Nephron (organoid): ENCODE measurements around the gene NES.

ENCODE experiments used
- H3K27ac Mint-ChIP-seq, 3 experiments: 2 replicates each; pipeline ENCODE4 v1.8.0; 2020; ENCODE audit warnings: mixed read lengths in 3 of 3, mild to moderate bottlenecking in 2 of 3, moderate library complexity in 1 of 3
- H3K27me3 Mint-ChIP-seq: 2 replicates; pipeline ENCODE4 v1.8.0; 2021; ENCODE audit warnings: low read depth, mild to moderate bottlenecking, moderate library complexity, mixed read lengths
- H3K36me3 Mint-ChIP-seq: 2 replicates; pipeline ENCODE4 v1.8.0; 2020; ENCODE audit warnings: low read depth, mixed read lengths
- H3K4me1 Mint-ChIP-seq: 2 replicates; pipeline ENCODE4 v1.8.0; 2020; ENCODE audit warnings: mixed read lengths
- H3K4me3 Mint-ChIP-seq, 3 experiments: 2 replicates each; pipeline ENCODE4 v1.8.0; 2020; ENCODE audit warnings: mild to moderate bottlenecking in 3 of 3, mixed read lengths in 3 of 3, moderate library complexity in 2 of 3
- H3K9me3 Mint-ChIP-seq: 2 replicates; pipeline ENCODE4 v1.8.0; 2020; ENCODE audit warnings: mixed read lengths
- TF ChIP-seq, protein P1 (sequence below), 3 experiments: fragments of 200-600 bp; sonication (generic); IDR thresholded peaks; one replicate each; pipeline ENCODE4 v1.5.0; 2021; ENCODE audit warnings: antibody characterized with exemption in 3 of 3; ENCODE audit not compliant: unreplicated experiment in 3 of 3

NES gene

DNA sequence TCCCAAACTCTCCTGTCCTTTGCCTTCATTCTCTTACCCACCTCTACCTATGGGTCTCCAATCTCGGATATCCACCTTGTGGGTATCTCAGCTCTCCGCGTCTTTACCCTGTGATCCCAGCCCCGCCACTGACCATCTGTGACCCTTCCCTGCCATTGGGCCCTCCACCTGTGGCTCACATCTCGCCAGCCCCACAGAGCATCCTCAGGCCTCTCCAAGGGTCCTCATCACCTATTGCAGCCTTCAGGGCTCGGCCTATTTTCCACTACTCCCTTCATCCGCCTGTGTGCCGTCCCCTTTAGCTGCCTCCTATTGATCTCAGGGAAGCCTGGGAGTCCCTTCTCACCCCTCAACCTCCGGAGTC is 24.2 kb downstream of the NES start:
- Mint-ChIP-seq H3K27ac (no peak overlapping the region), H3K4me3 (no peak overlapping the region), H3K9me3 (no peaks in the 10 kb centered on the region), H3K27me3 (peaks cover 96% of the 10 kb centered on the region), H3K4me1 (peaks cover 9% of the 10 kb centered on the region), H3K36me3 (no peaks in the 10 kb centered on the region)
- TF ChIP-seq, protein P1, sequence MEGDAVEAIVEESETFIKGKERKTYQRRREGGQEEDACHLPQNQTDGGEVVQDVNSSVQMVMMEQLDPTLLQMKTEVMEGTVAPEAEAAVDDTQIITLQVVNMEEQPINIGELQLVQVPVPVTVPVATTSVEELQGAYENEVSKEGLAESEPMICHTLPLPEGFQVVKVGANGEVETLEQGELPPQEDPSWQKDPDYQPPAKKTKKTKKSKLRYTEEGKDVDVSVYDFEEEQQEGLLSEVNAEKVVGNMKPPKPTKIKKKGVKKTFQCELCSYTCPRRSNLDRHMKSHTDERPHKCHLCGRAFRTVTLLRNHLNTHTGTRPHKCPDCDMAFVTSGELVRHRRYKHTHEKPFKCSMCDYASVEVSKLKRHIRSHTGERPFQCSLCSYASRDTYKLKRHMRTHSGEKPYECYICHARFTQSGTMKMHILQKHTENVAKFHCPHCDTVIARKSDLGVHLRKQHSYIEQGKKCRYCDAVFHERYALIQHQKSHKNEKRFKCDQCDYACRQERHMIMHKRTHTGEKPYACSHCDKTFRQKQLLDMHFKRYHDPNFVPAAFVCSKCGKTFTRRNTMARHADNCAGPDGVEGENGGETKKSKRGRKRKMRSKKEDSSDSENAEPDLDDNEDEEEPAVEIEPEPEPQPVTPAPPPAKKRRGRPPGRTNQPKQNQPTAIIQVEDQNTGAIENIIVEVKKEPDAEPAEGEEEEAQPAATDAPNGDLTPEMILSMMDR (IDR thresholded peaks at IDR 0.05; ENCODE audit: unreplicated experiment in 3 of 3): no peak

DNA sequence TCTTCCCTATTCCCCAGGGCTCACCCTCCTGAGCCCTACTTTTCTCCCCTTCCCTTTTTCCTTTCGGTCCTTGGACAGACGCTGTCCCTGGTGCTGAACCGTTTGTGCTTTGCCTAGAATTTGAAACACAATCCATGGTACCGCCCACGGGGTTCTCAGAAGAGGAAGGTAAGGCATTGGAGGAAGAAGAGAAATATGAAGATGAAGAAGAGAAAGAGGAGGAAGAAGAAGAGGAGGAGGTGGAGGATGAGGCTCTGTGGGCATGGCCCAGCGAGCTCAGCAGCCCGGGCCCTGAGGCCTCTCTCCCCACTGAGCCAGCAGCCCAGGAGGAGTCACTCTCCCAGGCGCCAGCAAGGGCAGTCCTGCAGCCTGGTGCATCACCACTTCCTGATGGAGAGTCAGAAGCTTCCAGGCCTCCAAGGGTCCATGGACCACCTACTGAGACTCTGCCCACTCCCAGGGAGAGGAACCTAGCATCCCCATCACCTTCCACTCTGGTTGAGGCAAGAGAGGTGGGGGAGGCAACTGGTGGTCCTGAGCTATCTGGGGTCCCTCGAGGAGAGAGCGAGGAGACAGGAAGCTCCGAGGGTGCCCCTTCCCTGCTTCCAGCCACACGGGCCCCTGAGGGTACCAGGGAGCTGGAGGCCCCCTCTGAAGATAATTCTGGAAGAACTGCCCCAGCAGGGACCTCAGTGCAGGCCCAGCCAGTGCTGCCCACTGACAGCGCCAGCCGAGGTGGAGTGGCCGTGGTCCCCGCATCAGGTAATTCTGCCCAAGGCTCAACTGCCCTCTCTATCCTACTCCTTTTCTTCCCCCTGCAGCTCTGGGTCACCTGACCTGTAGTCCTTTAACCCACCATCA is 24.8 kb downstream of the NES start:
- H3K4me1 Mint-ChIP-seq: peaks cover 5% of the 10 kb centered on the region
- TF ChIP-seq, protein P1 (IDR thresholded peaks at IDR 0.05; ENCODE audit: unreplicated experiment in 3 of 3): no peak
- no peaks in the 10 kb centered on the region for H3K36me3 Mint-ChIP-seq
- H3K4me3 Mint-ChIP-seq: no peak overlapping the region
- no peaks in the 10 kb centered on the region for H3K9me3 Mint-ChIP-seq
- no peak overlapping the region for H3K27ac Mint-ChIP-seq
- peaks cover 96% of the 10 kb centered on the region for H3K27me3 Mint-ChIP-seq

GRCh38 chr1:156648951-156649350 is 28.3 kb downstream of the NES start:
- Mint-ChIP-seq H3K9me3 (no peaks in the 10 kb centered on the region), H3K27ac (no peak overlapping the region), H3K36me3 (no peaks in the 10 kb centered on the region), H3K4me1 (no peaks in the 10 kb centered on the region), H3K4me3 (no peak overlapping the region), H3K27me3 (peaks cover 90% of the 10 kb centered on the region)
- TF ChIP-seq, protein P1 (IDR thresholded peaks at IDR 0.05; ENCODE audit: unreplicated experiment in 3 of 3): no peak

DNA sequence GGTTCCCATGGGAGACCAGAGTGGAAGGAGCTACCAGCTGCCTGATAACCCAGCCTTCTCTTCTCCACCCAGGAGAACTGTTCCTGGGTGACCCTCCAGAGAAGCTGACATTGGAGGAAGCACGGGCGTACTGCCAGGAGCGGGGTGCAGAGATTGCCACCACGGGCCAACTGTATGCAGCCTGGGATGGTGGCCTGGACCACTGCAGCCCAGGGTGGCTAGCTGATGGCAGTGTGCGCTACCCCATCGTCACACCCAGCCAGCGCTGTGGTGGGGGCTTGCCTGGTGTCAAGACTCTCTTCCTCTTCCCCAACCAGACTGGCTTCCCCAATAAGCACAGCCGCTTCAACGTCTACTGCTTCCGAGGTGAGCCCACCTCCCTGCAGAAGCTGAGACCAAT is 28.7 kb downstream of the NES start:
- Mint-ChIP-seq H3K4me3 (no peak overlapping the region), H3K36me3 (no peaks in the 10 kb centered on the region), H3K27me3 (peaks cover 90% of the 10 kb centered on the region)

DNA sequence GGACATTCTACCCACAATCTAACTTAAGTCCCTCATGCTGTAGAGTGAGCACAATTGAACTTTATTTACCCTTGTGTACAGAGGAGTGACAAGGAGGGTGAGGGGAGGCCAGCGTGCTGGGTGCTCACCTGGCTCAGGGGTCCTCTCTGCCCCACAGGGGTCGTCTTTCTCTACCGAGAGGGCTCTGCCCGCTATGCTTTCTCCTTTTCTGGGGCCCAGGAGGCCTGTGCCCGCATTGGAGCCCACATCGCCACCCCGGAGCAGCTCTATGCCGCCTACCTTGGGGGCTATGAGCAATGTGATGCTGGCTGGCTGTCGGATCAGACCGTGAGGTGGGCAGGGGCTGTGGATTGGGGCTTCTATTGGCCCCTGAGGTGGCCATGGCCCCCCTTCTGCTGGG is 29.9 kb downstream of the NES start:
- Mint-ChIP-seq H3K4me1 (no peaks in the 10 kb centered on the region), H3K27ac (no peak overlapping the region), H3K27me3 (peaks cover 94% of the 10 kb centered on the region), H3K9me3 (no peaks in the 10 kb centered on the region), H3K4me3 (no peak overlapping the region), H3K36me3 (no peaks in the 10 kb centered on the region)
- TF ChIP-seq, protein P1 (IDR thresholded peaks at IDR 0.05; ENCODE audit: unreplicated experiment in 3 of 3): no peak

More for the DNA sequence above, 28.7 kb downstream of the NES start:
- Mint-ChIP-seq H3K27ac (no peak overlapping the region), H3K9me3 (no peaks in the 10 kb centered on the region), H3K4me1 (no peaks in the 10 kb centered on the region)
- TF ChIP-seq, protein P1 (IDR thresholded peaks at IDR 0.05; ENCODE audit: unreplicated experiment in 3 of 3): no peak

- no peaks in the 10 kb centered on the region for H3K36me3 Mint-ChIP-seq
- H3K9me3 Mint-ChIP-seq: no peaks in the 10 kb centered on the region
- TF ChIP-seq, protein P1 (IDR thresholded peaks at IDR 0.05; ENCODE audit: unreplicated experiment in 3 of 3): no peak
- H3K27ac Mint-ChIP-seq: no peak overlapping the region
- H3K27me3 Mint-ChIP-seq: peaks cover 91% of the 10 kb centered on the region
- no peak overlapping the region for H3K4me3 Mint-ChIP-seq
- peaks cover under 1% of the 10 kb centered on the region for H3K4me1 Mint-ChIP-seq
These were observed 30.4 kb downstream of the NES start for GRCh38 chr1:156646738-156647211.
